PC-9 (cell line): ENCODE results near the gene ATP13A3.

Experiments used
- CTCF ChIP-seq: fragments of 200-600 bp; sonication (generic); conservative IDR thresholded peaks from 2 replicates; pipeline ENCODE4 v1.6.1; 2017; ENCODE audit warnings: mixed run types, antibody characterized with exemption, mild to moderate bottlenecking, moderate library complexity
- EZH2 ChIP-seq: fragments of 200-600 bp; sonication (generic); IDR thresholded peaks from 2 replicates; pipeline ENCODE4 v1.8.0; 2017; ENCODE audit warnings: antibody characterized with exemption, low read depth

- TF ChIP-seq CTCF (no peak), EZH2 (no peak)
These were observed 17.3 kb upstream of the ATP13A3 start for GRCh38 chr3:194504146-194504545.
